Stimulated activated memory B cell treated with anti-CD40 and anti-IgM and Interleukin-4, amounts not matched to agents 10 μg/mL and 1 μg/mL and 100 μg/mL, for 72 hours (primary cell): ENCODE measurements around the gene ANKRD50.

Experiments used
- ATAC-seq: fragments of 150-1000 bp; cut with Tn5 transposase; 2 replicates; pipeline ENCODE4 v1.10.0; 2021
- H3K27ac Mint-ChIP-seq: one replicate; pipeline ENCODE4 v1.8.0; 2022; ENCODE audit warnings: mild to moderate bottlenecking, mixed read lengths
- H3K27me3 Mint-ChIP-seq: one replicate; pipeline ENCODE4 v1.8.0; 2022; ENCODE audit warnings: mixed read lengths
- H3K36me3 Mint-ChIP-seq: one replicate; pipeline ENCODE4 v1.8.0; 2022; ENCODE audit warnings: mixed read lengths
- H3K4me1 Mint-ChIP-seq: one replicate; pipeline ENCODE4 v1.8.0; 2022; ENCODE audit warnings: mixed read lengths
- H3K4me3 Mint-ChIP-seq: one replicate; pipeline ENCODE4 v1.8.0; 2022; ENCODE audit warnings: mild to moderate bottlenecking, moderate library complexity, mixed read lengths
- H3K9me3 Mint-ChIP-seq: one replicate; pipeline ENCODE4 v1.8.0; 2022; ENCODE audit warnings: mixed read lengths

The ANKRD50 gene

GRCh38 chr4:124684301-124684700 lies 28.2 kb downstream of the ANKRD50 start:
- Mint-ChIP-seq H3K4me1 (no peaks in the 10 kb centered on the region), H3K4me3 (no peak overlapping the region), H3K27me3 (no peaks in the 10 kb centered on the region), H3K36me3 (no peaks in the 10 kb centered on the region), H3K9me3 (no peaks in the 10 kb centered on the region), H3K27ac (no peak overlapping the region)
- ATAC-seq, result no peak

GRCh38 chr4:124682384-124682783 lies 30.1 kb downstream of the ANKRD50 start:
- ATAC-seq, result no peak
- no peaks in the 10 kb centered on the region for H3K9me3 Mint-ChIP-seq
- no peak overlapping the region for H3K27ac Mint-ChIP-seq
- H3K36me3 Mint-ChIP-seq, result no peaks in the 10 kb centered on the region
- H3K27me3 Mint-ChIP-seq, result no peaks in the 10 kb centered on the region
- no peak overlapping the region for H3K4me3 Mint-ChIP-seq
- H3K4me1 Mint-ChIP-seq, result no peaks in the 10 kb centered on the region

GRCh38 chr4:124666496-124666895 lies 46.0 kb downstream of the ANKRD50 start:
- H3K27me3 Mint-ChIP-seq, result no peaks in the 10 kb centered on the region
- H3K4me1 Mint-ChIP-seq, result no peaks in the 10 kb centered on the region
- H3K27ac Mint-ChIP-seq, result no peak overlapping the region
- H3K4me3 Mint-ChIP-seq, result no peak overlapping the region
- peaks cover 3% of the 10 kb centered on the region for H3K9me3 Mint-ChIP-seq
- H3K36me3 Mint-ChIP-seq, result no peaks in the 10 kb centered on the region
- no peak for ATAC-seq

- H3K27me3 Mint-ChIP-seq, result no peaks in the 10 kb centered on the region
- no peak for ATAC-seq
- H3K4me3 Mint-ChIP-seq, result no peak overlapping the region
- H3K27ac Mint-ChIP-seq, result no peak overlapping the region
- no peaks in the 10 kb centered on the region for H3K4me1 Mint-ChIP-seq
- no peaks in the 10 kb centered on the region for H3K36me3 Mint-ChIP-seq
- H3K9me3 Mint-ChIP-seq, result peaks cover 5% of the 10 kb centered on the region
Measured at GRCh38 chr4:124658795-124659194, 53.7 kb downstream of the ANKRD50 start.

- H3K4me1 Mint-ChIP-seq, result no peaks in the 10 kb centered on the region
- no peaks in the 10 kb centered on the region for H3K9me3 Mint-ChIP-seq
- H3K36me3 Mint-ChIP-seq, result no peaks in the 10 kb centered on the region
- H3K27ac Mint-ChIP-seq, result no peak overlapping the region
- ATAC-seq, result no peak
- H3K27me3 Mint-ChIP-seq, result no peaks in the 10 kb centered on the region
- no peak overlapping the region for H3K4me3 Mint-ChIP-seq
Measured at GRCh38 chr4:124650614-124651013, 61.9 kb downstream of the ANKRD50 start.

GRCh38 chr4:124647599-124647998 lies 64.9 kb downstream of the ANKRD50 start:
- no peaks in the 10 kb centered on the region for H3K9me3 Mint-ChIP-seq

GRCh38 chr4:124644621-124645020 lies 67.9 kb downstream of the ANKRD50 start:
- Mint-ChIP-seq H3K27ac (no peak overlapping the region), H3K27me3 (no peaks in the 10 kb centered on the region), H3K36me3 (no peaks in the 10 kb centered on the region), H3K4me1 (no peaks in the 10 kb centered on the region), H3K9me3 (no peaks in the 10 kb centered on the region), H3K4me3 (no peak overlapping the region)
- no peak for ATAC-seq

More at GRCh38 chr4:124647599-124647998, 64.9 kb downstream of the ANKRD50 start:
- Mint-ChIP-seq H3K27ac (no peak overlapping the region), H3K27me3 (no peaks in the 10 kb centered on the region), H3K4me3 (no peak overlapping the region), H3K4me1 (no peaks in the 10 kb centered on the region), H3K36me3 (no peaks in the 10 kb centered on the region)
- ATAC-seq, result no peak

- H3K27ac Mint-ChIP-seq, result no peak overlapping the region
- no peaks in the 10 kb centered on the region for H3K27me3 Mint-ChIP-seq
- H3K36me3 Mint-ChIP-seq, result no peaks in the 10 kb centered on the region
- no peak for ATAC-seq
- no peaks in the 10 kb centered on the region for H3K9me3 Mint-ChIP-seq
- H3K4me1 Mint-ChIP-seq, result no peaks in the 10 kb centered on the region
- H3K4me3 Mint-ChIP-seq, result no peak overlapping the region
Measured at GRCh38 chr4:124642846-124643245, 69.7 kb downstream of the ANKRD50 start.

- no peaks in the 10 kb centered on the region for H3K36me3 Mint-ChIP-seq
Measured at GRCh38 chr4:124641715-124642381, 70.7 kb downstream of the ANKRD50 start.

GRCh38 chr4:124640022-124640730 lies 72.4 kb downstream of the ANKRD50 start:
- no peaks in the 10 kb centered on the region for H3K36me3 Mint-ChIP-seq
- H3K9me3 Mint-ChIP-seq, result peaks cover 2% of the 10 kb centered on the region
- no peak overlapping the region for H3K27ac Mint-ChIP-seq
- no peaks in the 10 kb centered on the region for H3K4me1 Mint-ChIP-seq
- no peaks in the 10 kb centered on the region for H3K27me3 Mint-ChIP-seq
- no peak overlapping the region for H3K4me3 Mint-ChIP-seq
- no peak for ATAC-seq

More at GRCh38 chr4:124641715-124642381, 70.7 kb downstream of the ANKRD50 start:
- Mint-ChIP-seq H3K27me3 (no peaks in the 10 kb centered on the region), H3K27ac (no peak overlapping the region), H3K4me3 (no peak overlapping the region), H3K9me3 (peaks cover 2% of the 10 kb centered on the region), H3K4me1 (no peaks in the 10 kb centered on the region)
- no peak for ATAC-seq

- Mint-ChIP-seq H3K36me3 (no peaks in the 10 kb centered on the region), H3K4me3 (no peak overlapping the region), H3K4me1 (no peaks in the 10 kb centered on the region), H3K9me3 (peaks cover 2% of the 10 kb centered on the region), H3K27ac (no peak overlapping the region), H3K27me3 (no peaks in the 10 kb centered on the region)
- no peak for ATAC-seq
Measured at GRCh38 chr4:124637321-124637720, 75.2 kb downstream of the ANKRD50 start.

GRCh38 chr4:124636788-124637187 lies 75.7 kb downstream of the ANKRD50 start:
- Mint-ChIP-seq H3K27ac (no peak overlapping the region), H3K9me3 (peaks cover 2% of the 10 kb centered on the region), H3K4me3 (no peak overlapping the region), H3K27me3 (no peaks in the 10 kb centered on the region), H3K36me3 (no peaks in the 10 kb centered on the region), H3K4me1 (no peaks in the 10 kb centered on the region)
- ATAC-seq, result no peak

- no peak overlapping the region for H3K4me3 Mint-ChIP-seq
- H3K9me3 Mint-ChIP-seq, result peaks cover 2% of the 10 kb centered on the region
- no peak overlapping the region for H3K27ac Mint-ChIP-seq
- no peaks in the 10 kb centered on the region for H3K27me3 Mint-ChIP-seq
- no peaks in the 10 kb centered on the region for H3K36me3 Mint-ChIP-seq
- H3K4me1 Mint-ChIP-seq, result no peaks in the 10 kb centered on the region
- no peak for ATAC-seq
Measured at GRCh38 chr4:124635331-124635730, 77.2 kb downstream of the ANKRD50 start.

- Mint-ChIP-seq H3K27me3 (no peaks in the 10 kb centered on the region), H3K4me1 (no peaks in the 10 kb centered on the region), H3K27ac (no peak overlapping the region), H3K4me3 (no peak overlapping the region), H3K9me3 (peaks cover 2% of the 10 kb centered on the region), H3K36me3 (no peaks in the 10 kb centered on the region)
- ATAC-seq, result no peak
Measured at GRCh38 chr4:124633285-124633941, 79.1 kb downstream of the ANKRD50 start.

- Mint-ChIP-seq H3K27me3 (no peaks in the 10 kb centered on the region), H3K4me1 (no peaks in the 10 kb centered on the region), H3K27ac (no peak overlapping the region), H3K9me3 (no peaks in the 10 kb centered on the region), H3K36me3 (no peaks in the 10 kb centered on the region), H3K4me3 (no peak overlapping the region)
- no peak for ATAC-seq
Measured at GRCh38 chr4:124632439-124632838, 80.1 kb downstream of the ANKRD50 start.

- Mint-ChIP-seq H3K27ac (no peak overlapping the region), H3K4me3 (no peak overlapping the region), H3K36me3 (no peaks in the 10 kb centered on the region), H3K4me1 (no peaks in the 10 kb centered on the region), H3K9me3 (no peaks in the 10 kb centered on the region), H3K27me3 (no peaks in the 10 kb centered on the region)
- no peak for ATAC-seq
Measured at GRCh38 chr4:124631760-124632159, 80.8 kb downstream of the ANKRD50 start.
